Right ventricle myocardium superior (tissue), 1 donor: ENCODE measurements around the gene BNC2. TPM values are rescaled to one million over a fixed set of nuclear protein-coding genes. Genes with fewer than 3 reads are reported as not detected.
"Not testable (repeated sequence)": the region's sequence is repeated elsewhere in the genome, so short reads cannot be mapped to it uniquely, and the experiment has no call there.

Experiments used
- ATAC-seq: fragments of 200-7000 bp; cut with Tn5 transposase; one replicate; pipeline ENCODE4 v1.9.1; 2020; ENCODE audit warnings: mild to moderate bottlenecking; ENCODE audit not compliant: poor library complexity
- DNase-seq: peaks from one replicate; pipeline ENCODE4 v3.0.0-alpha.2; 2020
- intact Hi-C: fragments of 100-400 bp; cut with DNase I; formaldehyde crosslinking; loops from one replicate; pipeline ENCODE4 v1.11.2; 2022
- total RNA-seq: library from RNA; stranded (reverse); fragmentation: NEBNext Ultra II Directional; extraction: Animal tissue kit (Norgen Biotek cat#: 25700); gene quantifications from one replicate; pipeline ENCODE4 v1.2.1, GENCODE V29; 2021
- donor health status: DM: no; HTN: yes; CAD: no; lungs with severe emphysema.

The BNC2 gene
- total RNA-seq, 1 donor from 2014 or later: 3.9 TPM

DNA sequence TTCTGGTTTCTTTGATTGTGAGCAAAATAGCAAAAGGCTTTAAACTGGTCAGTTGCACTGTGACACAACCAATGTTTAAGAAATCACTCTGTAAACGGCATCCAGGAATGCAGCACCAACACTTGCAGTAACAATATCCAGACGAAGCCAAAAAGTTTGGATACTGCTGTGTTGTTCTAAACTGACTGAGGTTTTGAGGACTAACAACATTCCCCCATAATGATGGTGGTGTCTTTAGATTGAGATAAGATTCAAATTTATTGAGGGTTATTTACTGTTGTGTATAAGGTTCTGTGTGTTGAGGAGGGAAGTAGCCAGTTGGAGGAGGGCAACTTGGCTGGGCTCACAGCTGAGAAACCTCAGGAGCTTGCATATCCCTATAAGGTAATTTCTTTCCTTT lies 353.6 kb downstream of the BNC2 start:
- intact Hi-C loops: no loop called here
- ATAC-seq (no peak), DNase-seq (no peak)

DNA sequence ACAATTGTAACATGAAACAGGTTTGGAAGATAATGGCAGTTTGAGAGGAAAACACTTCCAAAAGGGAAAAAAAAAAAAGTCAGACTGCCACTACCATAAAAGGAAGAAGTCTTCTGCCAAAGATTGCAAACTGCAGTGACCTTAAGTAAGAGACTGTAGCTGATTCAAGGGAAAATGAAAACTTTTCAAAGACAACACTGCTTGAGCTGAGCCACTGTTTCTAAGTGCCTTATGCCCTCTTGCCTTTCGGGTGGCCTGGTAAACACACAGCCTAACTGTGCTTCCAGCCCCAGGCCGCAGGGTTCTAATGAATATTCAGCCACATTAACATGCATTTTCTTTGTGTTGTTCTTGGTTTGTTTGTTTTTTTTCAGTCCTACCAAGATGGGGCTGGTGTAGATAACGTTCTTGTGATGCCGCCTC lies 354.6 kb downstream of the BNC2 start:
- intact Hi-C loops: no loop called here
- ATAC-seq: peak; percentile 87
- DNase-seq: no peak

- intact Hi-C loops: no loop called here
- DNase-seq (no peak), ATAC-seq (peak; percentile 38)
These were observed 355.3 kb downstream of the BNC2 start for GRCh38 chr9:16515207-16515606.

DNA sequence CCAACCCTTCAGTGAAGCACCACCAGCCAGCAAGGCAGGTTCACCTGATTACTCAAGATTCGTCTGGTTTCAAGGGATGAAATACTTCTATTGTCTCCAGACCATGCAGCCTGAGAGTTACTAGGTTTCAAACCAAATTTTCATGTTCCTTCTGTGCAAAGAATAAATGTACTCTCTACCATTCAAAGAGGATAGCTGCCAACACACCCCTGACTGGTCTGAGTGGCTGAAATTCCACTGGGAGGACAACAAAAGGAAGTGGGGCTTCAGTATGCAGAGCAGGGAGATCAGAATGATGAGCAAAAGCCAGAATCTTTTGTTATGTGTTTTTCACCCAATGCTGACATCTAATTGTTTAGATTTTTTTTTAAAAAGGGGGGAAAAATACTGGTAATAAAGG lies 356.3 kb downstream of the BNC2 start:
- DNase-seq: no peak
- ATAC-seq: no peak
- intact Hi-C loops: no loop called here

DNA sequence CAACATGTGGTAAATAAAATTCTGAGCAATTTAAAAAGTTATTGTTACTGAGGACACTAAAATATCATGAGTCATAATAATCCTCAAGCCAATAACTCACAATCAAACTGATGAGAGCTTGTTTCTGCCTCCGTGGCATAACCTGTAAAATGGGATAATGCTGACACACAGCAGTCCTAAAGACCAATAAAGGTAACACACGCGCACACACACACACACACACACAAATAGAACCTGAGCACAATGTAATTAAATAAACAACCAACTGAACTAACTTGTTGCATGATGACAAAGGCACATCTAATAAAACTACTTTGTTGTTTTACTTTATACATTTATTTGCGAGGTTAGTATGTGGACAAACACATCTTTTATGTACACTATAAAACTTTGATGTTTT lies 358.2 kb downstream of the BNC2 start:
- DNase-seq (no peak), ATAC-seq (no peak)
- intact Hi-C loops: no loop called here

GRCh38 chr9:16510482-16510881 lies 360.0 kb downstream of the BNC2 start:
- intact Hi-C loops: no loop called here
- DNase-seq (no peak), ATAC-seq (no peak)

DNA sequence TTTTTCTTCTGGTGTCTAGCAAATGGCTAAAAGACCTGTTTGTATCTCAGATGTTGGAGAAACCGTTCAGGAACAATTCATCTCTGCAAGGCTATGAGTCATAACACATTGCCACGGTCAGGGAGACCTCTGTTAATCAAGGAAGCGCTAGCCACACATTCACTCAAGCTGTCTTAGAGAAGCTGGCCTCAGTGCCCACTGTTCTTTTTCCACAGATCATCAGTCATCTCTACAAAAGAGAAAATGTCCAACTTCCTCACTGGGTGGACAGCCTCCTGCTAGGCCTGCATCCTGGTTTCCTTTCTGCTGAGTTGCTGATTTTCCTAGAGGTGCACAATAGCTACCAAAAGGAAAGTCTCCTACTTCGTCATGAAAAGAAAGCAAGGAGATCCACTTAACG lies 360.5 kb downstream of the BNC2 start:
- intact Hi-C loops: no loop called here
- ATAC-seq: no peak
- no peak for DNase-seq

- ATAC-seq (no peak), DNase-seq (no peak)
- intact Hi-C loops: no loop called here
These were observed 365.3 kb downstream of the BNC2 start for GRCh38 chr9:16505199-16505598.

GRCh38 chr9:16501726-16502125 lies 368.7 kb downstream of the BNC2 start:
- ATAC-seq: no peak
- intact Hi-C loops: no loop called here
- no peak for DNase-seq

- DNase-seq: no peak
- no peak for ATAC-seq
- intact Hi-C loops: no loop called here
These were observed 369.3 kb downstream of the BNC2 start for GRCh38 chr9:16501141-16501540.

- ATAC-seq: no peak
- intact Hi-C loops: no loop called here
- DNase-seq: no peak
These were observed 370.1 kb downstream of the BNC2 start for GRCh38 chr9:16500386-16500785.

DNA sequence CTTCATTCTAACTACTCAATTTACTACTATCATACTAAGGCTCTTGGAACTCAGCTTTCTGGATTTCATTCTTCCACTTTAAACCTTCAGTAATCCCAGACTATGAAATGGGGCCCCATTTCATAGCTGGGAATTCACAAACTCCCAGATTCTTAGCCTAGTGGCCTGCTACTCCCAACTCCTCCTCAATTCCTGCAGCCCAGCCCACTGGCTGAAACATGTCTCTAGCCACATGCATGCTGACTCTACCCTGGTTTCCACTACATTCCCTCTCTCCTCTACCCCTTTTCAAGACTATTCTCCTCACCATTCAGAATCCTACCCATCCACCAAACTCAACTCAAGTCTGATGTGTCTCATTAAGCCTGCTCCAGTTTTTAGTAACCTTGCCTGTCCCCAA lies 370.6 kb downstream of the BNC2 start:
- intact Hi-C loops: no loop called here
- no peak for ATAC-seq
- DNase-seq: no peak

GRCh38 chr9:16496908-16497307 lies 373.6 kb downstream of the BNC2 start:
- DNase-seq (no peak), ATAC-seq (no peak)
- intact Hi-C loops: no loop called here

DNA sequence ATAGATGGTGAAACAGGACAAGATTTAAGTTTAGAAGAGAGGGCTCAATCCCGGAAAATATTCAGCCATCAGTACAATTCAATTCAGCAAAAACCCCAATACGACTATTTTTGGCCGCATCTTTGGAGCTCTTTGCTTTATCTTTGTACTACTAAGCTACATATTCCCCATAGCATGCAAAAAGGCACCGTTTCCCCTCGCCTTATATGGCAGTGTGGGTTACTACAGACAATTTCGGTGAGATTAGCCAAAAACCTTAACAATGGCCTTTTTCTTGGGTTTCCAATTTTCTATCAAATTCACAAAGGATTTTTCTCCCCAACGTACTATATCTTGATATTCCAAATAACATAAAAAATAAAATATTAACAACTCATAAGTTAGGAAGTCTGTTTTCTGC lies 382.6 kb downstream of the BNC2 start:
- intact Hi-C loops: no loop called here
- no peak for ATAC-seq
- no peak for DNase-seq

GRCh38 chr9:16485575-16486321 lies 384.7 kb downstream of the BNC2 start:
- DNase-seq (no peak), ATAC-seq (no peak)
- intact Hi-C loops: no loop called here

- ATAC-seq (no peak), DNase-seq (no peak)
- intact Hi-C loops: no loop called here
These were observed 385.3 kb downstream of the BNC2 start for GRCh38 chr9:16485160-16485559.

DNA sequence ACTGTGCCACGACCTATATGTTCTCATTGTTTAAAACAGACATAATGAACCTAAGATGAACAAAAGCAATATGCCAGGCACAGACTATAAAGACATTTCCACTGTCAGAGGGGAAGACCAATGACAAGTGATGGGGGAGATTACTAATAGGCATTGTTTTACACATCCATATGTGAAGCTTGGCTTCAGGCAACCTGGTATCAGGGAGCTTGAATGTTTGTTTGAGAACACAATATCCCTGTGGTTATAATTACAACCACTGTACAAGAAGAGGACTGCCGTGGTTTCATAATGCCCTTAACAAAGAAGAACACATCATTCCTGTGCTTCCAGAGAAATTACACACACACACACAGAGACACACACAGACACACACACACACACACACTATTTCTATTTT lies 385.7 kb downstream of the BNC2 start:
- ATAC-seq (no peak), DNase-seq (no peak)
- intact Hi-C loops: no loop called here

- DNase-seq (no peak), ATAC-seq (no peak)
- intact Hi-C loops: no loop called here
These were observed 386.3 kb downstream of the BNC2 start for GRCh38 chr9:16484180-16484579.

DNA sequence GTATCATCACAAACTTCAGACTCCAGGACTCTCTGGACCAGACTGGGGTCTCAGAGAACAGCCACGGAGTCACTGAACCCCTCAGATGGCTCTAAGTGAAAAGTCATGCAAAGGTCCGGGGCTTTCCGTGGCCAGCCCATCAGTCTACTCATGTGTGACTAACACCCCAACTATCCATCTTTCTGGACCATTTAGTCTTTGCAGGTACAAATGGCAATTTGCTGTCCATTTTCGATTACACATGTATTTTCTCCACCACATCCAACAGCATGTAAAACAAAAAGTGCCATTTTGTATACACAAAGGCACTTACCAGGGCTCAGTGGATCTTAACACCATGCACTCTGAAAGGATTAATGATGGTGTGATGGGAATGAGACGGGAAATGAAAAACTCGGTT lies 387.7 kb downstream of the BNC2 start:
- ATAC-seq (no peak), DNase-seq (no peak)
- intact Hi-C loops: no loop called here

DNA sequence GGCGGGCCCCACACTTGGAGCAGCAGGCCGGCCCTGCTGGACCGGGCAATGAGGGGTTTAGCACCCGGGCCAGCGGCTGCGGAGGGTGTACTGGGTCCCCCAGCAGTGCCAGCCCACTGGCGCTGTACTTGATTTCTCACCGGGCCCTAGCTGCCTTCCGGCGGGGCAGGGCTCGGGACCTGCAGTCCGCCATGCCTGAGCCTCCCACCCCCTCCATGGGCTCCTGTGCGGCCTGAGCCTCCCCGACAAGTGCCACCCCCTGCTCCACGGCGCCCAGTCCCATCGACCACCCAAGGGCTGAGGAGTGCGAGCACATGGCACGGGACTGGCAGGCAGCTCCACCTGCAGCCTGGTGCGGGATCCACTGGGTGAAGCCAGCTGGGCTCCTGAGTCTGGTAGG lies 389.9 kb downstream of the BNC2 start:
- ATAC-seq, intact Hi-C loops, DNase-seq: not testable (repeated sequence)

- ATAC-seq (no peak), DNase-seq (no peak)
- intact Hi-C loops: no loop called here
These were observed 394.5 kb downstream of the BNC2 start for GRCh38 chr9:16475996-16476395.
